Measurements from ENCODE around the gene AXL.

The AXL gene

GRCh38 chr19:41307954-41308449 is 89.0 kb downstream of the AXL start:
- no peaks in the 10 kb centered on the region for H3K27me3 ChIP-seq
- H3K4me1 ChIP-seq: peaks cover 3% of the 10 kb centered on the region; the same call in 1 of the 2 replicates
- no peaks in the 10 kb centered on the region for H3K9me3 ChIP-seq
- H3K4me3 ChIP-seq (ENCODE audit: low read depth, low read length): no peak overlapping the region
- peaks cover 50% of the 10 kb centered on the region for H3K36me3 ChIP-seq
- no peak for DNase-seq
- TF ChIP-seq CTCF (IDR thresholded peaks at IDR 0.05; ENCODE audit: low read depth, low read length): no peak

GRCh38 chr19:41308450-41309179 is 89.6 kb downstream of the AXL start:
- DNase-seq: peak; percentile 87
- H3K4me1 ChIP-seq: peaks cover 3% of the 10 kb centered on the region; the same call in 1 of the 2 replicates
- H3K4me3 ChIP-seq (ENCODE audit: low read depth, low read length): no peak overlapping the region
- peaks cover 50% of the 10 kb centered on the region for H3K36me3 ChIP-seq
- H3K27me3 ChIP-seq: no peaks in the 10 kb centered on the region
- no peaks in the 10 kb centered on the region for H3K9me3 ChIP-seq
- TF ChIP-seq CTCF (IDR thresholded peaks at IDR 0.05; ENCODE audit: low read depth, low read length): peak; percentile 98

- Histone ChIP-seq H3K4me1 (peaks cover 3% of the 10 kb centered on the region; the same call in 1 of the 2 replicates), H3K4me3 (ENCODE audit: low read depth, low read length) (peak overlapping the region; percentile 98), H3K27me3 (no peaks in the 10 kb centered on the region), H3K9me3 (no peaks in the 10 kb centered on the region), H3K36me3 (peaks cover 45% of the 10 kb centered on the region)
- DNase-seq: no peak
- no peak for TF ChIP-seq CTCF (IDR thresholded peaks at IDR 0.05; ENCODE audit: low read depth, low read length)
Measured at GRCh38 chr19:41309180-41310032, 90.4 kb downstream of the AXL start.

GRCh38 chr19:41310033-41310831 is 91.2 kb downstream of the AXL start, which contains the start of gene CCDC97:
Gene CCDC97, plus strand, starts transcription at chr19:41310172. Its CDS starts 139 bp downstream, at chr19:41310311.
- peak; percentile 85 for DNase-seq
- H3K4me1 ChIP-seq: peaks cover 3% of the 10 kb centered on the region; the same call in 1 of the 2 replicates
- no peaks in the 10 kb centered on the region for H3K9me3 ChIP-seq
- H3K36me3 ChIP-seq: peaks cover 38% of the 10 kb centered on the region
- H3K27me3 ChIP-seq: no peaks in the 10 kb centered on the region
- peak within 1 kb of the TSS; percentile 98 for H3K4me3 ChIP-seq (ENCODE audit: low read depth, low read length)
- TF ChIP-seq CTCF (IDR thresholded peaks at IDR 0.05; ENCODE audit: low read depth, low read length): no peak

GRCh38 chr19:41311072-41311471 is 92.0 kb downstream of the AXL start:
- H3K4me3 ChIP-seq (ENCODE audit: low read depth, low read length): peak overlapping the region; percentile 98
- no peak for DNase-seq
- H3K36me3 ChIP-seq: peaks cover 37% of the 10 kb centered on the region
- no peaks in the 10 kb centered on the region for H3K9me3 ChIP-seq
- no peak for TF ChIP-seq CTCF (IDR thresholded peaks at IDR 0.05; ENCODE audit: low read depth, low read length)
- H3K27me3 ChIP-seq: no peaks in the 10 kb centered on the region
- H3K4me1 ChIP-seq: peaks cover 3% of the 10 kb centered on the region; the same call in 1 of the 2 replicates

Measured in BE2C (cell line).